ENCODE measurements around the gene MKNK2. TPM values are rescaled to one million over a fixed set of nuclear protein-coding genes. Genes with fewer than 3 reads are reported as not detected.
"Not testable (repeated sequence)": the region's sequence is repeated elsewhere in the genome, so short reads cannot be mapped to it uniquely, and the experiment has no call there.

Gene MKNK2
- total and polyA plus RNA-seq, 4 donors = 22.2 to 66.0 (median 57.8) TPM

- DNase-seq (ENCODE audit: low read depth in 4 of 6, low spot score in 6 of 6) = no peak
- Histone ChIP-seq H3K4me1 (ENCODE audit: control insufficient read depth, insufficient read depth, low read length) (no peaks in the 10 kb centered on the region), H3K9me3 (ENCODE audit: control insufficient read depth, insufficient read depth, low read length) (no peaks in the 10 kb centered on the region), H3K27ac (ENCODE audit: low read depth, low read length) (no peak overlapping the region), H3K4me3 (ENCODE audit: low read depth, low read length) (no peak overlapping the region), H3K36me3 (ENCODE audit: control insufficient read depth, insufficient read depth, low read length) (peaks cover 84% of the 10 kb centered on the region), H3K27me3 (ENCODE audit: control insufficient read depth, insufficient read depth, low read length) (no peaks in the 10 kb centered on the region)
- WGBS (ENCODE audit: insufficient coverage) = 94% methylated on average over 45 of the region's 52 CpGs
Observed at GRCh38 chr19:1998712-1999708, 52.0 kb downstream of the MKNK2 start.

GRCh38 chr19:1997353-1998233 is 53.5 kb downstream of the MKNK2 start:
- no peaks in the 10 kb centered on the region for H3K9me3 ChIP-seq (ENCODE audit: control insufficient read depth, insufficient read depth, low read length)
- no peaks in the 10 kb centered on the region for H3K4me1 ChIP-seq (ENCODE audit: control insufficient read depth, insufficient read depth, low read length)
- H3K27me3 ChIP-seq (ENCODE audit: control insufficient read depth, insufficient read depth, low read length) = no peaks in the 10 kb centered on the region
- no peak for DNase-seq (ENCODE audit: low read depth in 4 of 6, low spot score in 6 of 6)
- H3K27ac ChIP-seq (ENCODE audit: low read depth, low read length) = no peak overlapping the region
- 93% methylated on average over 30 of the region's 31 CpGs for WGBS (ENCODE audit: insufficient coverage)
- H3K36me3 ChIP-seq (ENCODE audit: control insufficient read depth, insufficient read depth, low read length) = peaks cover 87% of the 10 kb centered on the region
- no peak overlapping the region for H3K4me3 ChIP-seq (ENCODE audit: low read depth, low read length)

DNA sequence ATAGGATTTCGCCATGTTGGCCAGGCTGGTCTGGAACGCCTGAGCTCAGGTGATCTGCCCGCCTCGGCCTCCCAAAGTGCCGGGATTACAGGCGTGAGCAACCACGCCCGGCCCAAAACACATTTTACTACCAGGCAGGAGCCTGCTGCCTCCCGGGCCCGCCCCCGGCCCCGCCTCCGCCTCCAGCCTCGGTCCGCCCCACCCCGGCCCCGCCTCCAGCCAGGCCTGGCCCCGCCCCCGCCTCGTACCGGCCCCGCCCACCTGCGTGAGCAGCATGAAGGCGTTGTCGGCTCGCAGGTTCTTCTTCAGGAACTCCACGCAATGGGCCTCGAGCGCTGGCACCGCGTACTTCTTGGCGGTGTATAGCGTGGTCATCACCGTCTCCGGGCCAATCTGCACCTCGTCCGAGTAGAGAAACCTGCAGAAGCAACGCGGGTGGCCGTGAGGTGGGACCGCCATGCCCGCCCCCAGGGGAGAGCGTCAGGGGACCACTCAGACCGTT is 58.2 kb downstream of the MKNK2 start:
- no peaks in the 10 kb centered on the region for H3K4me1 ChIP-seq (ENCODE audit: control insufficient read depth, insufficient read depth, low read length)
- peaks cover 89% of the 10 kb centered on the region for H3K36me3 ChIP-seq (ENCODE audit: control insufficient read depth, insufficient read depth, low read length)
- no peaks in the 10 kb centered on the region for H3K27me3 ChIP-seq (ENCODE audit: control insufficient read depth, insufficient read depth, low read length)
- 78% methylated on average over 34 of the region's 44 CpGs for WGBS (ENCODE audit: insufficient coverage)
- no peak for DNase-seq (ENCODE audit: low read depth in 4 of 6, low spot score in 6 of 6)
- H3K27ac ChIP-seq (ENCODE audit: low read depth, low read length) = no peak overlapping the region
- H3K4me3 ChIP-seq (ENCODE audit: low read depth, low read length) = no peak overlapping the region
- H3K9me3 ChIP-seq (ENCODE audit: control insufficient read depth, insufficient read depth, low read length) = no peaks in the 10 kb centered on the region

- no peak overlapping the region for H3K27ac ChIP-seq (ENCODE audit: low read depth, low read length)
- H3K4me1 ChIP-seq (ENCODE audit: control insufficient read depth, insufficient read depth, low read length) = no peaks in the 10 kb centered on the region
- no peak for DNase-seq (ENCODE audit: low read depth in 4 of 6, low spot score in 6 of 6)
- 88% methylated on average over 27 of the region's 30 CpGs for WGBS (ENCODE audit: insufficient coverage)
- no peaks in the 10 kb centered on the region for H3K27me3 ChIP-seq (ENCODE audit: control insufficient read depth, insufficient read depth, low read length)
- no peak overlapping the region for H3K4me3 ChIP-seq (ENCODE audit: low read depth, low read length)
- peaks cover 90% of the 10 kb centered on the region for H3K36me3 ChIP-seq (ENCODE audit: control insufficient read depth, insufficient read depth, low read length)
- H3K9me3 ChIP-seq (ENCODE audit: control insufficient read depth, insufficient read depth, low read length) = no peaks in the 10 kb centered on the region
Observed at GRCh38 chr19:1991018-1991913, 59.8 kb downstream of the MKNK2 start.

DNA sequence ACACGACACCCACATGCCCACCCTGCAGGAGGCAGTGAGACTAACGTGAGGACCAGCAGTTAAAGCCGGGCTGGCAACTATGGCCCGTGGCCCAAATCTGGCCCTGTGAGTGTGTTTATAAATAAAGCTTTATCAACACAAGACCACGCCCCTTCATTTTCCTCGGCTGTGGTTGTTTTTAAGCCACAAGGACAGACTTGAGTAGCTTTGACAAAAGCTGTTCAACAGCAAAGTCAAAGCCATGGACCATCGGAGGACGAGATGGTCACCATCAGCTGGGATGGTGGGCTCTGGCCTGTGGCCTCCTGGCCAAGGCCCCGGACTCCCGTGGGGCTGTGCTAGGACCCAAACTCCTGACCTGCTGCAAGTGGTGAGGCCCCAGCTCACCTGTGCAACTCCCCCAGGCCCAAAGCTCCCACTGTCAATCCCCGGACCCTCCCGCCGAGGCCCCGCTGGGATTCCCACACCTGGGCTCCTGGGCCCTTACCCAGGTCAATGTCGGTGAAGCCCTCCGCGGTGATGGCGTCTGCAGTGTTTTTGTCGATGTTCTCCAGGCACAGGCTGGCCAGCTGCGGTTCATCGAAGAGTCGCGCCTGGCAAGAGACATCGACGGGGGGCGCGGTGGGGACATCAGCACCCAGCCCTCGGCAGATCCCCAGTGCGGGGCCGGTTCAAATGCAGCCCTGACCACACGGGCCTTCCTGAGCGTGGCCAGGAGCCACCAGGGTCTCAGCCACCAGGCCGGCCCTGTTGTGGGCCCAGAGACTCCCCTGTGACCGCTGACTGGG is 60.6 kb downstream of the MKNK2 start:
- H3K36me3 ChIP-seq (ENCODE audit: control insufficient read depth, insufficient read depth, low read length) = peaks cover 95% of the 10 kb centered on the region
- no peaks in the 10 kb centered on the region for H3K9me3 ChIP-seq (ENCODE audit: control insufficient read depth, insufficient read depth, low read length)
- H3K4me3 ChIP-seq (ENCODE audit: low read depth, low read length) = no peak overlapping the region
- WGBS (ENCODE audit: insufficient coverage) = 97% methylated on average over 31 of the region's 34 CpGs
- H3K27ac ChIP-seq (ENCODE audit: low read depth, low read length) = no peak overlapping the region
- no peaks in the 10 kb centered on the region for H3K27me3 ChIP-seq (ENCODE audit: control insufficient read depth, insufficient read depth, low read length)
- H3K4me1 ChIP-seq (ENCODE audit: control insufficient read depth, insufficient read depth, low read length) = no peaks in the 10 kb centered on the region
- no peak for DNase-seq (ENCODE audit: low read depth in 4 of 6, low spot score in 6 of 6)

- WGBS (ENCODE audit: insufficient coverage) = 92% methylated on average over 40 of the region's 40 CpGs
- Histone ChIP-seq H3K27ac (ENCODE audit: low read depth, low read length) (no peak overlapping the region), H3K9me3 (ENCODE audit: control insufficient read depth, insufficient read depth, low read length) (no peaks in the 10 kb centered on the region), H3K27me3 (ENCODE audit: control insufficient read depth, insufficient read depth, low read length) (no peaks in the 10 kb centered on the region), H3K36me3 (ENCODE audit: control insufficient read depth, insufficient read depth, low read length) (peaks cover 99% of the 10 kb centered on the region), H3K4me3 (ENCODE audit: low read depth, low read length) (no peak overlapping the region), H3K4me1 (ENCODE audit: control insufficient read depth, insufficient read depth, low read length) (no peaks in the 10 kb centered on the region)
- no peak for DNase-seq (ENCODE audit: low read depth in 4 of 6, low spot score in 6 of 6)
Observed at GRCh38 chr19:1989513-1990229, 61.4 kb downstream of the MKNK2 start.

DNA sequence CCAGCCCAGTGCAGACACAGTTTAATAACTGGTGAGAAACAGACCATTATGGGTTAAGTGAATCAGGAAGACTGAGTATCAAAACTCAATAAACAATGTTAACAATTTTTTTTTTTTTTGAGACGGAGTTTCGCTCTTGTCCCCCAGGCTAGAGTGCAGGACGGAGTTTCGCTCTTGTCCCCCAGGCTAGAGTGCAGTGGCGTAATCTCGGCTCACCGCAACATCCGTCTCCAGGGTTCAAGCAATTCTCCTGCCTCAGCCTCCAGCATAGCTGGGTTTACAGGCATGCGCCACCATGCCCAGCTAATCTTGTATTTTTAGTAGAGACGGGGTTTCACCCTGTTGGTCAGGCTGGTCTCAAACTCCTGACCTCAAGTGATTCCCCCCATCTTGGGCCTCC is 62.6 kb downstream of the MKNK2 start:
- not testable (repeated sequence) for H3K27ac ChIP-seq (ENCODE audit: low read depth, low read length); H3K4me1 ChIP-seq (ENCODE audit: control insufficient read depth, insufficient read depth, low read length); H3K9me3 ChIP-seq (ENCODE audit: control insufficient read depth, insufficient read depth, low read length); H3K4me3 ChIP-seq (ENCODE audit: low read depth, low read length); H3K27me3 ChIP-seq (ENCODE audit: control insufficient read depth, insufficient read depth, low read length); DNase-seq (ENCODE audit: low read depth in 4 of 6, low spot score in 6 of 6)
- 79% methylated on average over 9 of the region's 10 CpGs for WGBS (ENCODE audit: insufficient coverage)
- H3K36me3 ChIP-seq (ENCODE audit: control insufficient read depth, insufficient read depth, low read length) = peaks cover 99% of the 10 kb centered on the region
